ENCODE data around the gene TSFM. TPM values are rescaled to one million over a fixed set of nuclear protein-coding genes. Genes with fewer than 3 reads are reported as not detected.

TSFM gene
- total RNA-seq, 2 experiments from 2014 or later = 25.8 to 26.9 TPM

DNA sequence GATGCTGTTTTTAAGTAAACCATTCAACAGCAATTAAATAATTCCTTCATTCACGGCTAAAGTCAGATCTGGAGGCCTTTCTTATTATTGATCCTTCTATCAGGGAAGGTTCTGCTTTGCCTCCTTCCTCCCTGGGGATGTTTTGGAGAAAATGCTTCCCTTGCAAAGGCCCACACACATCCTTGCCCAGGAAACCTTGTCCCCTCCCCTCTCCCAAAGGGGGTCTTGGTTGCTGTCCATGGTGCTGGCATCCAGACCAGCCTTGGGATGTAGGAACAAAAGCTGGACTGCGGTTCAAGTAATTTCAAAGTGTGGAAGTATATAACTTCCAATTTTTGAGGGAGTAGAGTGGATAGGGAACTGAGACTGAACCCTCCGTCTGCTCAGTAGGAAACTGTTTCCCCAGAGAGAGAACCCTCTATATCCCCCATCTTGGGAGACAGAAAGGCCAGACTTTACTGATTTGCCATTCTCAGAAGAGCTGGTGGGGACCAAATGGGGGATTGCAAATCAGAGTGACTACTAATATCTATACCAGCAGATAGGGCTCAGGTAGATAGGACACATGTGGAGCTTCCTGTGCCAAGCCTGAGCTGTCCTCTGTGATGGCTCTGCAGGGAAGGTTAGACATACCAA lies 22.1 kb upstream of the TSFM start:
- CTCF ChIA-PET = no interaction called here
- peaks cover 8 to 13% of the 10 kb centered on the region in 2 experiments for H3K27me3 ChIP-seq (ENCODE audit: control insufficient read depth in 1 of 2, insufficient read depth in 2 of 2, low read length in 2 of 2)
- H3K4me3 Mint-ChIP-seq = no peak overlapping the region
- ATAC-seq (ENCODE audit: poor library complexity) = no peak
- POLR2A ChIA-PET = interaction anchor here (0.7 to 2.6 kb wide), 4 partner anchors 12 to 136 kb away, joined by 3 to 7 read pairs (median 4); partner anchors contain the start of genes EEF1AKMT3, METTL1 and OS9
- H3K9me3 Mint-ChIP-seq = no peaks in the 10 kb centered on the region
- no peak overlapping the region for H3K27ac Mint-ChIP-seq
- no peak overlapping the region for H3K4me3 ChIP-seq (ENCODE audit: low read length)
- H3K9me3 ChIP-seq (ENCODE audit: control insufficient read depth in 1 of 2, insufficient read depth in 1 of 2, low read length in 2 of 2) = no peaks in the 10 kb centered on the region
- no peak for DNase-seq
- peaks cover 24% of the 10 kb centered on the region for H3K27me3 Mint-ChIP-seq
- H3K27ac ChIP-seq (ENCODE audit: low read depth in 1 of 2, low read length in 2 of 2) = no peak overlapping the region
- peaks cover 51% of the 10 kb centered on the region for H3K4me1 Mint-ChIP-seq (ENCODE audit: low read depth)
- H3K36me3 ChIP-seq (ENCODE audit: insufficient read depth, low read length) = peaks cover 17% of the 10 kb centered on the region
- H3K36me3 Mint-ChIP-seq (ENCODE audit: low read depth) = peaks cover 33% of the 10 kb centered on the region
- peaks cover 35% of the 10 kb centered on the region for H3K4me1 ChIP-seq (ENCODE audit: insufficient read depth, low read length)
- intact Hi-C loops (cut with DNase I, micrococcal nuclease) = no loop called here
- TF ChIP-seq, protein P1, sequence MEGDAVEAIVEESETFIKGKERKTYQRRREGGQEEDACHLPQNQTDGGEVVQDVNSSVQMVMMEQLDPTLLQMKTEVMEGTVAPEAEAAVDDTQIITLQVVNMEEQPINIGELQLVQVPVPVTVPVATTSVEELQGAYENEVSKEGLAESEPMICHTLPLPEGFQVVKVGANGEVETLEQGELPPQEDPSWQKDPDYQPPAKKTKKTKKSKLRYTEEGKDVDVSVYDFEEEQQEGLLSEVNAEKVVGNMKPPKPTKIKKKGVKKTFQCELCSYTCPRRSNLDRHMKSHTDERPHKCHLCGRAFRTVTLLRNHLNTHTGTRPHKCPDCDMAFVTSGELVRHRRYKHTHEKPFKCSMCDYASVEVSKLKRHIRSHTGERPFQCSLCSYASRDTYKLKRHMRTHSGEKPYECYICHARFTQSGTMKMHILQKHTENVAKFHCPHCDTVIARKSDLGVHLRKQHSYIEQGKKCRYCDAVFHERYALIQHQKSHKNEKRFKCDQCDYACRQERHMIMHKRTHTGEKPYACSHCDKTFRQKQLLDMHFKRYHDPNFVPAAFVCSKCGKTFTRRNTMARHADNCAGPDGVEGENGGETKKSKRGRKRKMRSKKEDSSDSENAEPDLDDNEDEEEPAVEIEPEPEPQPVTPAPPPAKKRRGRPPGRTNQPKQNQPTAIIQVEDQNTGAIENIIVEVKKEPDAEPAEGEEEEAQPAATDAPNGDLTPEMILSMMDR (IDR thresholded peaks at IDR 0.05) = no peak

DNA sequence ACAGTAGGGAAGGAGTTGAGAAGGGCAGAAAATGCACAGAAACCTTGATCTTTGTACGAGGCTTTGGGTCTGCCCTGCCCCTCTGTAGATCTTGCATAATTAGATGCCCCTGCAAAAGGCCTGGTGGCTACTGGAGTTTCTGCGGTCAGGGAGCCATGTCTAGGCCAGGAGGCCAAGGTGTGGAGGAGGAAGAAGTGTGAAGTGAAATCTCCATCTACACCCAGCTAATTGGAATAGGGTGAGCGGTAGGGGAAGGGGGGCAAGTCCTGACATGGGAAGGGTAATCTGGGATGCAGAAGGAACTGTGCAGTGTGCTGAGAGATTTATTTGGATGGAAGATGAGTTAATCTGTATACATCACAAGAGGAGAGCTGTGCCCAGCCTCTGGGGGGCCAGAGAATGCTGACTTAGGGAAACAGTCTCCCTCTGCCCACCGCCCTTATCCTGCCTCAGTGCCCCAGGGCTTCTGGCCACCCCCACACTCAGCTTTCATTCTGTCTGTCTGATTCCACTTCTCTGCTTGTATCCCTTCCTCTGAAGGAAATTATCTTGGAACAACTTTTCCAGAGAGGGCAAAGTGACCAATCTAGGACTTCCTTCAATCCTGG lies 21.1 kb upstream of the TSFM start:
- Histone ChIP-seq H3K36me3 (ENCODE audit: insufficient read depth, low read length) (peaks cover 17% of the 10 kb centered on the region), H3K9me3 (ENCODE audit: control insufficient read depth in 1 of 2, insufficient read depth in 1 of 2, low read length in 2 of 2) (peaks cover 0 to 5% of the 10 kb centered on the region in 2 experiments), H3K4me1 (ENCODE audit: insufficient read depth, low read length) (peaks cover 38% of the 10 kb centered on the region), H3K4me3 (ENCODE audit: low read length) (no peak overlapping the region), H3K27me3 (ENCODE audit: control insufficient read depth in 1 of 2, insufficient read depth in 2 of 2, low read length in 2 of 2) (peaks cover 19 to 23% of the 10 kb centered on the region in 2 experiments), H3K27ac (ENCODE audit: low read depth in 1 of 2, low read length in 2 of 2) (no peak overlapping the region)
- CTCF ChIA-PET = no interaction called here
- TF ChIP-seq, protein P1 (IDR thresholded peaks at IDR 0.05) = no peak
- Mint-ChIP-seq H3K27me3 (peaks cover 32% of the 10 kb centered on the region), H3K4me1 (ENCODE audit: low read depth) (peaks cover 53% of the 10 kb centered on the region), H3K9me3 (no peaks in the 10 kb centered on the region), H3K27ac (no peak overlapping the region), H3K4me3 (no peak overlapping the region), H3K36me3 (ENCODE audit: low read depth) (peaks cover 27% of the 10 kb centered on the region)
- DNase-seq = no peak
- POLR2A ChIA-PET = interaction anchor here (1.3 to 2.6 kb wide), 2 partner anchors 22 to 135 kb away, joined by 3 to 7 read pairs; partner anchors contain the start of gene TSFM
- ATAC-seq (ENCODE audit: poor library complexity) = no peak
- intact Hi-C loops (cut with DNase I, micrococcal nuclease) = no loop called here

DNA sequence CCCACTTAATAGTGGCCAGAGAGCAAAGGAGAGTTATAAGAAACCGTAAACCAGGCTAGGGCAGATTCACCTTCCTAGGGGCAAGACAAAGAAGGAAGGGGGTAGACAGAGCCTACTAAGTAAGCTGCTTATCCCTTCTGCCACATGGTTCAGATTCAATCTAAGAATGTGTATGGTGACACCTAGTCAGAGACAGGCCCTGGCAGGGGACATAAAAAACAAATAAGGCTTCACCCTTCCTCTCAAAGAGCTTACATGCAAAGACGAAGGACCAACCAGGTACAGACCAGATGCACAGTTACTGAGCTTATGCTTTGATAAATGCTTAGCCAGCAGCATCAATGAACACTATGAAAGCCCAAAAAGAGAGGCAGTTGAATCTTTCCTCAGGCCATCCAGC lies 20.1 kb upstream of the TSFM start:
- Mint-ChIP-seq H3K36me3 (ENCODE audit: low read depth) (peaks cover 21% of the 10 kb centered on the region), H3K27me3 (peaks cover 35% of the 10 kb centered on the region), H3K9me3 (no peaks in the 10 kb centered on the region), H3K4me3 (no peak overlapping the region), H3K27ac (no peak overlapping the region), H3K4me1 (ENCODE audit: low read depth) (peaks cover 52% of the 10 kb centered on the region)
- Histone ChIP-seq H3K9me3 (ENCODE audit: control insufficient read depth in 1 of 2, insufficient read depth in 1 of 2, low read length in 2 of 2) (peaks cover 0 to 10% of the 10 kb centered on the region in 2 experiments), H3K36me3 (ENCODE audit: insufficient read depth, low read length) (peaks cover 17% of the 10 kb centered on the region), H3K4me3 (ENCODE audit: low read length) (no peak overlapping the region), H3K4me1 (ENCODE audit: insufficient read depth, low read length) (peaks cover 36% of the 10 kb centered on the region), H3K27me3 (ENCODE audit: control insufficient read depth in 1 of 2, insufficient read depth in 2 of 2, low read length in 2 of 2) (peaks cover 27 to 28% of the 10 kb centered on the region in 2 experiments), H3K27ac (ENCODE audit: low read depth in 1 of 2, low read length in 2 of 2) (no peak overlapping the region)
- DNase-seq (no peak), ATAC-seq (ENCODE audit: poor library complexity) (no peak)
- TF ChIP-seq, protein P1 (IDR thresholded peaks at IDR 0.05) = no peak
- intact Hi-C loops (cut with DNase I, micrococcal nuclease) = no loop called here
- ChIA-PET POLR2A (interaction anchor here (1.3 kb wide), 1 partner anchor 21 kb away, joined by 3 read pairs; the partner anchor contains the start of gene TSFM), CTCF (no interaction called here)

Data from CD4-positive, alpha-beta T cell (primary cell).